B cell (primary cell): Measurements from ENCODE around the gene CTNNBL1. TPM values are rescaled to one million over a fixed set of nuclear protein-coding genes. Genes with fewer than 3 reads are reported as not detected.

Experiments
- ATAC-seq: fragments of 200-7000 bp; cut with Tn5 transposase; one replicate; pipeline ENCODE4 v1.10.0; 2021; ENCODE audit warnings: low read depth, mild to moderate bottlenecking, moderate number of reproducible peaks, moderate library complexity
- CTCF ChIA-PET: fragments of 350-600 bp; sonication (Branson Sonifier 250); formaldehyde crosslinking; loops from one replicate; lab custom pipeline; 2021; ENCODE audit warnings: antibody characterized with exemption, inconsistent platforms; lab: Charles Lee
- POLR2A ChIA-PET: fragments of 350-600 bp; sonication (Branson Sonifier 250); formaldehyde crosslinking; loops from one replicate; lab custom pipeline; 2021; ENCODE audit warnings: antibody characterized with exemption; lab: Charles Lee
- DNase-seq: peaks from one replicate; pipeline ENCODE4 v3.0.0; 2013
- H2AFZ ChIP-seq: 2 replicates; pipeline ENCODE4 v1.6.1; 2012; ENCODE audit warnings: mild to moderate bottlenecking, low read depth, low read length; ENCODE audit not compliant: insufficient read depth, poor library complexity, severe bottlenecking
- H3K27ac ChIP-seq, 2 donors: 1 replicate in 1 of 2; 2 replicates in 1 of 2; pipeline ENCODE4 v1.5.1; 2012 to 2013; ENCODE audit warnings: low read length in 2 of 2, mild to moderate bottlenecking in 2 of 2, moderate library complexity in 1 of 2
- H3K27me3 ChIP-seq, 4 experiments: fragments of 200-600 bp in 1 of 4; sonication (generic) in 1 of 4; replicated peaks in 1 of 4; 1 replicate in 2 of 4; 2 replicates in 2 of 4; pipeline versions ENCODE4 v1.6.1 to v1.7.0; 2013 to 2016; ENCODE audit warnings: low read length in 3 of 4, mild to moderate bottlenecking in 2 of 4, mixed read lengths in 1 of 4, moderate library complexity in 1 of 4; ENCODE audit not compliant: insufficient read depth in 4 of 4, control insufficient read depth in 3 of 4; ENCODE audit errors: control extremely low read depth in 1 of 4
- H3K36me3 ChIP-seq, 2 experiments: replicated peaks in 1 of 2; 1 replicate in 1 of 2; 2 replicates in 1 of 2; pipeline versions ENCODE4 v1.6.1 to v1.7.1; 2013; ENCODE audit warnings: low read length in 1 of 2; ENCODE audit not compliant: insufficient read depth in 2 of 2, control insufficient read depth in 1 of 2; ENCODE audit errors: control extremely low read depth in 1 of 2, extremely low read depth in 1 of 2
- H3K4me1 ChIP-seq, 2 donors: fragments of 200-600 bp in 1 of 2; sonication (generic) in 1 of 2; 1 replicate in 1 of 2; 2 replicates in 1 of 2; pipeline versions ENCODE4 v1.5.1 to v1.6.1; 2013 to 2017; ENCODE audit warnings: low read length in 2 of 2; ENCODE audit not compliant: control insufficient read depth in 2 of 2, insufficient read depth in 2 of 2
- H3K4me2 ChIP-seq: replicated peaks from 2 replicates; pipeline ENCODE3; 2012; ENCODE audit warnings: mild to moderate bottlenecking, low read depth, low read length; ENCODE audit not compliant: poor library complexity, severe bottlenecking
- H3K4me3 ChIP-seq, 5 experiments: fragments of 200-600 bp in 1 of 5; sonication (generic) in 1 of 5; 1 replicate in 3 of 5; 2 replicates in 2 of 5; pipeline versions ENCODE4 v1.5.1 to v1.7.0; 2011 to 2016; ENCODE audit warnings: low read length in 4 of 5, mild to moderate bottlenecking in 4 of 5, low read depth in 2 of 5, control low read depth in 1 of 5, moderate library complexity in 1 of 5; ENCODE audit not compliant: insufficient read depth in 1 of 5; ENCODE audit errors: control extremely low read depth in 1 of 5, extremely low read depth in 1 of 5
- H3K79me2 ChIP-seq: fragments of 200-600 bp; sonication (generic); one replicate; pipeline ENCODE4 v1.6.0; 2016; ENCODE audit warnings: low read length; ENCODE audit not compliant: control insufficient read depth, insufficient read depth
- H3K9ac ChIP-seq: fragments of 200-600 bp; sonication (generic); 2 replicates; pipeline ENCODE4 v1.6.1; 2017; ENCODE audit warnings: mild to moderate bottlenecking, low read length, moderate library complexity
- H3K9me3 ChIP-seq, 3 donors: one replicate each; pipeline versions ENCODE4 v1.6.1 to v1.7.1; 2013; ENCODE audit warnings: low read length in 2 of 3; ENCODE audit not compliant: control insufficient read depth in 2 of 3, insufficient read depth in 1 of 3; ENCODE audit errors: control extremely low read depth in 1 of 3
- H4K20me1 ChIP-seq: 2 replicates; pipeline ENCODE4 v1.6.0; 2012; ENCODE audit warnings: mild to moderate bottlenecking, low read length; ENCODE audit not compliant: insufficient read depth, control insufficient read depth, poor library complexity, severe bottlenecking
- H3K27ac Mint-ChIP-seq: one replicate; pipeline ENCODE4 v1.8.0; 2021; ENCODE audit warnings: mixed read lengths
- H3K27me3 Mint-ChIP-seq: one replicate; pipeline ENCODE4 v1.8.0; 2021; ENCODE audit warnings: mixed read lengths
- H3K4me1 Mint-ChIP-seq: one replicate; pipeline ENCODE4 v1.8.0; 2021; ENCODE audit warnings: mixed read lengths
- H3K4me3 Mint-ChIP-seq: one replicate; pipeline ENCODE4 v1.8.0; 2021; ENCODE audit warnings: mixed read lengths
- H3K9me3 Mint-ChIP-seq: one replicate; pipeline ENCODE4 v1.8.0; 2022; ENCODE audit warnings: mixed read lengths; ENCODE audit not compliant: insufficient read depth
- EZH2 ChIP-seq: IDR thresholded peaks from 2 replicates; pipeline ENCODE4 v1.6.1; 2012; ENCODE audit warnings: borderline replicate concordance, low read depth, mild to moderate bottlenecking, moderate library complexity, low read length; ENCODE audit not compliant: insufficient read depth, poor library complexity, severe bottlenecking
- WGBS: methylation state at CpG from one replicate; pipeline ENCODE4 v1.1.5; 2013; ENCODE audit warnings: missing lambda C conversion rate; ENCODE audit not compliant: insufficient coverage; 5-methylcytosine and 5-hydroxymethylcytosine counted together
- intact Hi-C: fragments of 100-400 bp; cut with micrococcal nuclease; formaldehyde crosslinking; loops from one replicate; pipeline ENCODE4 v1.10.0; 2022
- polyA plus RNA-seq: library from polyadenylated mRNA; depleted of rRNA; stranded (reverse); fragments of >200 nt; gene quantifications from 2 replicates; pipeline ENCODE4 v1.2.3, GENCODE V29; 2012
- total RNA-seq, 2 donors: library from RNA; stranded (reverse); fragments of 120-200 nt in 1 of 2; gene quantifications; 1 replicate in 1 of 2; 2 replicates in 1 of 2; pipeline versions ENCODE4 v1.2.3 to v1.2.4, GENCODE V29; 2013 to 2022
- TF ChIP-seq, protein P1 (sequence below): fragments of 200-600 bp; IDR thresholded peaks from one replicate; pipeline ENCODE4 v1.8.0; 2022; ENCODE audit warnings: antibody characterized with exemption, mild to moderate bottlenecking

CTNNBL1 gene
- total and polyA plus RNA-seq, 2 donors (not counting 1 experiment from before 2014, with no cell fraction given): 25.3 to 64.7 TPM

DNA sequence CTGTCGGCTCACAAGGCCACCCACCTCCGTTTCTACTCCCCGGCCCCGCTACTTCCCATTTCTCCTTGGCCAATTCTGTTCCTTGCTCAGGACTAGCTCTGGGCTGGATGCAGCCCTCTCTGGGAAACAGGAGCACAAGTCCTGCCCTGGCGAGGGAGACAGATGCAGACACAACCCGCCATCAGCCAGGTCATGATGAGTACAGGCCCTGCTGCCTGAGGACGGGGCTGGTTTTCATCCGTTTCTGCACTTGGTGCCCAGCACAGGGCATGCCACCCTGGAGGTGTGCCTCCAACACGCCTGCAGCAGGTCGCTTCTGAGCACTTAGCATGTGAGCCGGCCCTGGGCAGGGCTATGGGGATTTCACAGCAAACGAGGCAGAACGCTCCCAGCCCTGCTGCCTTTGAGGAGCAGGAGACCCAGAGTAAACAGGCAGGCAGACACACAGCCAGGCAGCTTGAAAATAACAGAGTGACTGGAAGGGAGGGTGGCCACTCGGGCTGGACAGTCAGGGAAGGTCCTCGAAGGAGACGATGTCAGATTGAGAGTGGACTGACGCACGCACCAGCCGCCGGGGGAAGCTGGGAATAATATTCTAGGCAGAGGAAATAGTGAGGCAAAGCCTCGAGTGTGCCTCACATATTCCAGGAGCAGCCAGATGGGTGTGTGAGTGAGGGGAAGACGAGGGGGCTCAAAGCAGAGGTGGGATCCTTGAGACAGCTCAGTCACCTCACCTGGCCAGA, 187.9 kb downstream of the CTNNBL1 start:
- H3K27ac Mint-ChIP-seq: no peak overlapping the region
- Histone ChIP-seq H3K36me3 (no peaks in the 10 kb centered on the region), H3K27me3 (no peaks in the 10 kb centered on the region), H3K4me3 (no peak overlapping the region), H3K4me2 (no peak overlapping the region), H2AFZ (no peak overlapping the region), H4K20me1 (no peaks in the 10 kb centered on the region), H3K9me3 (peaks cover 0 to 3% (median 0%) of the 10 kb centered on the region in 3 donors), H3K79me2 (no peaks in the 10 kb centered on the region), H3K4me1 (no peaks in the 10 kb centered on the region), H3K27ac (no peak overlapping the region), H3K9ac (no peak overlapping the region)
- DNase-seq (no peak), ATAC-seq (no peak)
- 85% methylated on average over 20 of the region's 22 CpGs for WGBS
- H3K4me3 Mint-ChIP-seq: no peak overlapping the region
- POLR2A ChIA-PET: no interaction called here
- no peaks in the 10 kb centered on the region for H3K27me3 Mint-ChIP-seq
- no peak for TF ChIP-seq EZH2
- TF ChIP-seq, protein P1, sequence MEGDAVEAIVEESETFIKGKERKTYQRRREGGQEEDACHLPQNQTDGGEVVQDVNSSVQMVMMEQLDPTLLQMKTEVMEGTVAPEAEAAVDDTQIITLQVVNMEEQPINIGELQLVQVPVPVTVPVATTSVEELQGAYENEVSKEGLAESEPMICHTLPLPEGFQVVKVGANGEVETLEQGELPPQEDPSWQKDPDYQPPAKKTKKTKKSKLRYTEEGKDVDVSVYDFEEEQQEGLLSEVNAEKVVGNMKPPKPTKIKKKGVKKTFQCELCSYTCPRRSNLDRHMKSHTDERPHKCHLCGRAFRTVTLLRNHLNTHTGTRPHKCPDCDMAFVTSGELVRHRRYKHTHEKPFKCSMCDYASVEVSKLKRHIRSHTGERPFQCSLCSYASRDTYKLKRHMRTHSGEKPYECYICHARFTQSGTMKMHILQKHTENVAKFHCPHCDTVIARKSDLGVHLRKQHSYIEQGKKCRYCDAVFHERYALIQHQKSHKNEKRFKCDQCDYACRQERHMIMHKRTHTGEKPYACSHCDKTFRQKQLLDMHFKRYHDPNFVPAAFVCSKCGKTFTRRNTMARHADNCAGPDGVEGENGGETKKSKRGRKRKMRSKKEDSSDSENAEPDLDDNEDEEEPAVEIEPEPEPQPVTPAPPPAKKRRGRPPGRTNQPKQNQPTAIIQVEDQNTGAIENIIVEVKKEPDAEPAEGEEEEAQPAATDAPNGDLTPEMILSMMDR: no peak
- intact Hi-C loops: no loop called here
- H3K9me3 Mint-ChIP-seq: no peaks in the 10 kb centered on the region
- no peaks in the 10 kb centered on the region for H3K4me1 Mint-ChIP-seq
- CTCF ChIA-PET: no interaction called here

DNA sequence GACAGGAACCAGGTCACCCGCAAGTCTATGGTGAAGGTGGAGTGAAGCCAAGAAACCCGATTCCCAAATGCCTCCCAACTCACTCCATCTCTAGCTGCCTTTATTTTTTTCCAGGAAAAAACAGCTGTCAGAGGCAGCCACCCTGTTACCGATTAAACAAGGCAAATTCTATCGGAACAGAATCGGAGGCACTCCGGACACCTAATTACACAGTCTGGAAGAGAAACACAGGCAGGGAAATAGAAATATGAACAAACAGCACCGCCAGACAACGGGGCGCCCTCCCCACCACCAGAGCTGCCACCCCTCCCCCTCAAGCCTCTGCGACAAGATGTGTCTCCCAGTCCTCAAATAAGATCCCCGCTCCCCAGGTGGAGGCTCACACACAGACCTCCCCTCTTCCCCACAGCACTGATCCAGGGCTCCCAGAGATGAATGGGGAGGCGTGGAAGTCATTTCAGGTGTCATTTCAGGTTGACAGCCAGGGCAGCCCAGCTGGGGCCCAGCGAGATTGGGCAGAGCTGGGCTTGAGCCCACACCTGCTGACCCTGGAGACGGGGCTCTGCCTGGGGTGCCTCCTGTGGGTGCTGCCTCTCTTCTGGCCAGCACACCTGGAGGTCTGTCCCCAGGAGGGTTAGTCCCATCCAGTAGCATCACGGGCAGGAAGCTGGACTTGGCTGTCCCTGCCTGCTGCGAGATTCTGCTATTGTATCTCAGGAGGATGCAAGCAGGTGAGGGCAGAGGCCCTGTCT, 189.3 kb downstream of the CTNNBL1 start:
- H3K79me2 ChIP-seq: no peaks in the 10 kb centered on the region
- H3K27ac ChIP-seq: no peak overlapping the region
- CTCF ChIA-PET: no interaction called here
- H3K27me3 Mint-ChIP-seq: no peaks in the 10 kb centered on the region
- no peaks in the 10 kb centered on the region for H3K4me1 ChIP-seq
- H3K27ac Mint-ChIP-seq: no peak overlapping the region
- TF ChIP-seq, protein P1: no peak
- TF ChIP-seq EZH2: no peak
- no peaks in the 10 kb centered on the region for H3K9me3 Mint-ChIP-seq
- WGBS: 92% methylated on average over 15 of the region's 16 CpGs
- ATAC-seq (no peak), DNase-seq (no peak)
- no peaks in the 10 kb centered on the region for H4K20me1 ChIP-seq
- intact Hi-C loops: no loop called here
- no peaks in the 10 kb centered on the region for H3K36me3 ChIP-seq
- no peak overlapping the region for H3K9ac ChIP-seq
- peaks cover 0 to 3% (median 0%) of the 10 kb centered on the region in 3 donors for H3K9me3 ChIP-seq
- H3K4me3 ChIP-seq: no peak overlapping the region
- no peak overlapping the region for H3K4me2 ChIP-seq
- no peaks in the 10 kb centered on the region for H3K4me1 Mint-ChIP-seq
- H2AFZ ChIP-seq: no peak overlapping the region
- no peak overlapping the region for H3K4me3 Mint-ChIP-seq
- no peaks in the 10 kb centered on the region for H3K27me3 ChIP-seq
- POLR2A ChIA-PET: no interaction called here
